ENCODE results near the gene CDC7. TPM values are rescaled to one million over a fixed set of nuclear protein-coding genes. Genes with fewer than 3 reads are reported as not detected.

Gene CDC7
- total and polyA plus RNA-seq, 4 donors: 0.13 to 3.9 (median 1.2) TPM

- DNase-seq: no peak
- 96 to 97% methylated on average over 2 of the region's 2 CpGs for WGBS, 2 donors
- ATAC-seq (ENCODE audit: low FRiP score): no peak
- H3K27me3 ChIP-seq (ENCODE audit: control insufficient read depth in 1 of 2, insufficient read depth in 2 of 2, low read length in 1 of 2): no peaks in the 10 kb centered on the region
- intact Hi-C loops (cut with DNase I): no loop called here
- no peaks in the 10 kb centered on the region for H3K36me3 ChIP-seq (ENCODE audit: control insufficient read depth in 1 of 2, insufficient read depth in 2 of 2, low read length in 1 of 2)
- H3K27ac ChIP-seq (ENCODE audit: low read depth in 1 of 2, low read length in 2 of 2): no peak overlapping the region
- peaks cover 0 to 2% of the 10 kb centered on the region in 2 donors for H3K4me1 ChIP-seq (ENCODE audit: control insufficient read depth in 1 of 2, insufficient read depth in 2 of 2, low read length in 2 of 2)
- H3K9me3 ChIP-seq (ENCODE audit: control insufficient read depth, low read length): no peaks in the 10 kb centered on the region
- H3K4me3 ChIP-seq (ENCODE audit: low read length in 2 of 2): no peak overlapping the region
Observed at GRCh38 chr1:91556556-91556955, 55.9 kb downstream of the CDC7 start.

GRCh38 chr1:91557039-91557690 lies 56.5 kb downstream of the CDC7 start:
- no peaks in the 10 kb centered on the region for H3K9me3 ChIP-seq (ENCODE audit: control insufficient read depth, low read length)
- intact Hi-C loops (cut with DNase I): no loop called here
- H3K36me3 ChIP-seq (ENCODE audit: control insufficient read depth in 1 of 2, insufficient read depth in 2 of 2, low read length in 1 of 2): no peaks in the 10 kb centered on the region
- 52 to 59% methylated on average over 5 of the region's 5 CpGs for WGBS, 2 donors
- H3K4me3 ChIP-seq (ENCODE audit: low read length in 2 of 2): no peak overlapping the region
- peaks cover 0 to 2% of the 10 kb centered on the region in 2 donors for H3K4me1 ChIP-seq (ENCODE audit: control insufficient read depth in 1 of 2, insufficient read depth in 2 of 2, low read length in 2 of 2)
- H3K27ac ChIP-seq (ENCODE audit: low read depth in 1 of 2, low read length in 2 of 2): no peak overlapping the region
- ATAC-seq (ENCODE audit: low FRiP score) (no peak), DNase-seq (no peak)
- no peaks in the 10 kb centered on the region for H3K27me3 ChIP-seq (ENCODE audit: control insufficient read depth in 1 of 2, insufficient read depth in 2 of 2, low read length in 1 of 2)

- Histone ChIP-seq H3K4me1 (ENCODE audit: control insufficient read depth in 1 of 2, insufficient read depth in 2 of 2, low read length in 2 of 2) (no peaks in the 10 kb centered on the region), H3K27ac (ENCODE audit: low read depth in 1 of 2, low read length in 2 of 2) (no peak overlapping the region), H3K36me3 (ENCODE audit: control insufficient read depth in 1 of 2, insufficient read depth in 2 of 2, low read length in 1 of 2) (no peaks in the 10 kb centered on the region), H3K9me3 (ENCODE audit: control insufficient read depth, low read length) (no peaks in the 10 kb centered on the region), H3K4me3 (ENCODE audit: low read length in 2 of 2) (no peak overlapping the region), H3K27me3 (ENCODE audit: control insufficient read depth in 1 of 2, insufficient read depth in 2 of 2, low read length in 1 of 2) (no peaks in the 10 kb centered on the region)
- no peak for DNase-seq
- WGBS, 2 donors: 0 to 48% methylated on average over 1 of the region's 1 CpG
- intact Hi-C loops (cut with DNase I): no loop called here
- ATAC-seq (ENCODE audit: low FRiP score): no peak
Observed at GRCh38 chr1:91557826-91558225, 57.2 kb downstream of the CDC7 start.

- H3K27ac ChIP-seq (ENCODE audit: low read depth in 1 of 2, low read length in 2 of 2): no peak overlapping the region
- DNase-seq: no peak
Observed at GRCh38 chr1:91559046-91559750, 58.5 kb downstream of the CDC7 start.

GRCh38 chr1:91559838-91560565 lies 59.4 kb downstream of the CDC7 start:
- ATAC-seq (ENCODE audit: low FRiP score): no peak
- no peak overlapping the region for H3K27ac ChIP-seq (ENCODE audit: low read depth in 1 of 2, low read length in 2 of 2)
- H3K9me3 ChIP-seq (ENCODE audit: control insufficient read depth, low read length): no peaks in the 10 kb centered on the region
- 86 to 87% methylated on average over 4 of the region's 4 CpGs for WGBS, 2 donors
- intact Hi-C loops (cut with DNase I): no loop called here
- no peak for DNase-seq
- H3K27me3 ChIP-seq (ENCODE audit: control insufficient read depth in 1 of 2, insufficient read depth in 2 of 2, low read length in 1 of 2): no peaks in the 10 kb centered on the region
- no peaks in the 10 kb centered on the region for H3K4me1 ChIP-seq (ENCODE audit: control insufficient read depth in 1 of 2, insufficient read depth in 2 of 2, low read length in 2 of 2)
- no peak overlapping the region for H3K4me3 ChIP-seq (ENCODE audit: low read length in 2 of 2)
- no peaks in the 10 kb centered on the region for H3K36me3 ChIP-seq (ENCODE audit: control insufficient read depth in 1 of 2, insufficient read depth in 2 of 2, low read length in 1 of 2)

More at GRCh38 chr1:91559046-91559750, 58.5 kb downstream of the CDC7 start:
- Histone ChIP-seq H3K27me3 (ENCODE audit: control insufficient read depth in 1 of 2, insufficient read depth in 2 of 2, low read length in 1 of 2) (no peaks in the 10 kb centered on the region), H3K4me3 (ENCODE audit: low read length in 2 of 2) (no peak overlapping the region), H3K36me3 (ENCODE audit: control insufficient read depth in 1 of 2, insufficient read depth in 2 of 2, low read length in 1 of 2) (no peaks in the 10 kb centered on the region), H3K4me1 (ENCODE audit: control insufficient read depth in 1 of 2, insufficient read depth in 2 of 2, low read length in 2 of 2) (no peaks in the 10 kb centered on the region), H3K9me3 (ENCODE audit: control insufficient read depth, low read length) (no peaks in the 10 kb centered on the region)
- ATAC-seq (ENCODE audit: low FRiP score): no peak
- WGBS, 2 donors: 76 to 86% methylated on average over 8 of the region's 8 CpGs
- intact Hi-C loops (cut with DNase I): no loop called here

GRCh38 chr1:91564888-91565701 lies 64.4 kb downstream of the CDC7 start:
- intact Hi-C loops (cut with DNase I): no loop called here
- Histone ChIP-seq H3K4me1 (ENCODE audit: control insufficient read depth in 1 of 2, insufficient read depth in 2 of 2, low read length in 2 of 2) (no peaks in the 10 kb centered on the region), H3K4me3 (ENCODE audit: low read length in 2 of 2) (no peak overlapping the region), H3K27ac (ENCODE audit: low read depth in 1 of 2, low read length in 2 of 2) (no peak overlapping the region), H3K9me3 (ENCODE audit: control insufficient read depth, low read length) (no peaks in the 10 kb centered on the region), H3K36me3 (ENCODE audit: control insufficient read depth in 1 of 2, insufficient read depth in 2 of 2, low read length in 1 of 2) (no peaks in the 10 kb centered on the region), H3K27me3 (ENCODE audit: control insufficient read depth in 1 of 2, insufficient read depth in 2 of 2, low read length in 1 of 2) (no peaks in the 10 kb centered on the region)
- ATAC-seq (ENCODE audit: low FRiP score): no peak
- 82 to 87% methylated on average over 6 of the region's 6 CpGs for WGBS, 2 donors
- DNase-seq: no peak

GRCh38 chr1:91567583-91567982 lies 66.9 kb downstream of the CDC7 start:
- no peak for DNase-seq
- intact Hi-C loops (cut with DNase I): no loop called here
- Histone ChIP-seq H3K27ac (ENCODE audit: low read depth in 1 of 2, low read length in 2 of 2) (no peak overlapping the region), H3K36me3 (ENCODE audit: control insufficient read depth in 1 of 2, insufficient read depth in 2 of 2, low read length in 1 of 2) (no peaks in the 10 kb centered on the region), H3K27me3 (ENCODE audit: control insufficient read depth in 1 of 2, insufficient read depth in 2 of 2, low read length in 1 of 2) (no peaks in the 10 kb centered on the region), H3K9me3 (ENCODE audit: control insufficient read depth, low read length) (no peaks in the 10 kb centered on the region), H3K4me3 (ENCODE audit: low read length in 2 of 2) (no peak overlapping the region), H3K4me1 (ENCODE audit: control insufficient read depth in 1 of 2, insufficient read depth in 2 of 2, low read length in 2 of 2) (no peaks in the 10 kb centered on the region)
- WGBS, 2 donors: 89 to 90% methylated on average over 4 of the region's 4 CpGs
- ATAC-seq (ENCODE audit: low FRiP score): no peak

- no peaks in the 10 kb centered on the region for H3K4me1 ChIP-seq (ENCODE audit: control insufficient read depth in 1 of 2, insufficient read depth in 2 of 2, low read length in 2 of 2)
- intact Hi-C loops (cut with DNase I): no loop called here
- H3K27me3 ChIP-seq (ENCODE audit: control insufficient read depth in 1 of 2, insufficient read depth in 2 of 2, low read length in 1 of 2): no peaks in the 10 kb centered on the region
- H3K27ac ChIP-seq (ENCODE audit: low read depth in 1 of 2, low read length in 2 of 2): no peak overlapping the region
- ATAC-seq (ENCODE audit: low FRiP score): no peak
- no peak for DNase-seq
- no peak overlapping the region for H3K4me3 ChIP-seq (ENCODE audit: low read length in 2 of 2)
- no peaks in the 10 kb centered on the region for H3K36me3 ChIP-seq (ENCODE audit: control insufficient read depth in 1 of 2, insufficient read depth in 2 of 2, low read length in 1 of 2)
- 74 to 85% methylated on average over 7 of the region's 7 CpGs for WGBS, 2 donors
- no peaks in the 10 kb centered on the region for H3K9me3 ChIP-seq (ENCODE audit: control insufficient read depth, low read length)
Observed at GRCh38 chr1:91568261-91568660, 67.6 kb downstream of the CDC7 start.

Data from aorta (tissue), 5 donors.